Anterior cingulate cortex (tissue), 58 donors: Measurements from ENCODE around the gene ENAM.
"Not testable (repeated sequence)": the region's sequence is repeated elsewhere in the genome, so short reads cannot be mapped to it uniquely, and the experiment has no call there.

ENCODE experiments used
- DNase-seq, 58 donors: peaks; one replicate each; lab custom pipeline; 2025; lab: John Stamatoyannopoulos, UW

Gene ENAM

DNA sequence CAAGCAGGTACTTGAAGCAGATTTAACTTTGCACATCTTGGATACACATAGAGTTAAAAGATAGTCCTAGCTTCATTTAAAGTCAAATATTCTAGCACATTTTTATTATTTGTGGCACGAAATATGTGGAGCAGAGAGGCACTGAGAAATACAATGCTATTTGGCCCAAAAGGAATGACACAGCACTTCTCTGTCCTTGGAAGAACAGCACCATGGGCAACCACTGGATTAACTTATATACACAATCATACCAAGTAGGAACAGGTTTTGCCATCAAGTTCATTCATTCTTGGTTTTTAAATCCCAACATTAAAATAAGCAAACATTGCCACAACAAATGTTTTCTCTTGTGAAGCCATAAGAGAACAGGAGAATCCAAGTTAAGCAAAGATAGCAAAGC, 924 bp upstream of the ENAM start:
- DNase-seq = no peak

DNA sequence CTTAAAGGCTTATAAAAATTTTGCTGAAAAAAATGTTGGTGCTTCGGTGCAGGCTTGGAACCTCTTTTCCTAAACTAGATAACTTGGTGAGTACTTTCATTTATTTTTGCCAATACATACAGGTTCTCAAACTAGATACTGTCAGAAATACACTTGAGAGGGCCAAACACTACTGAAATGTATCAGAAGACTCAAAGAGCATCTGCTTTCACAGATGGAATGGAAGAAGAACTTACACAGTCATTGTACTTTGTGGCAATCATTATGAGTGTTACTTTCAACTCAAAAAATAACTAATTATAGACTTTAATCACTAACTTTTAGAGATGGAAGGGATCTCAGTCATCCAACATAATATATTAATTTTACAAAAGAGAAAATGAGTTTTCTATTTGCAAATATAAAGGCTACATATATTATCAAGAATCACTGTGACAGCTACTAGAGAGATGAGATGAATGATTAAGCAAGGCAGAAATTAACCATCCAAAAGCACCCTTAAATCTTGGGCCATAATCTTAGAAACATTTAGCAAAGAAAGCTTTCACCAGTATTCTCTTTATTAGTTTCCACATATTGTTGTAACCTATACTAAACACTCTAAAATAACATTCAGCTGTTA, 1.0 kb downstream of the ENAM start:
- no peak for DNase-seq

DNA sequence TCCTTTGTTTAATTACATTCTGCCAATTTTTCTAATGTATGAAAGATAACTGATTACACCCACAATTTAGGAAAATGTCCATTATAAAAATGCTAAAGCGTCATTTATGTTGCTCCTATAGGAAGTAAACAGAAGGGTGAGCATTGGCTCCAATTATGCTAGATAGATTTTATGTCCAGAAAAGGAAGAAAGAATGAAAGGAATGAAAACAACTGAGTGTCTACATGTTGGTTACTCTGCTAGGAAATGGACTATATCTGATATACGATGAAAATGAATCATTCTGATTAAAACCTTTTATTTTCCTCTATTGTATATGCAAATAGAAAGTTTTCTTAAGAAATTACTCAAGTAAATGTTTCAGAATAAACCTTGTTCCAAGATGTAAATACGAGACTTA, 1.6 kb downstream of the ENAM start:
- DNase-seq = no peak

DNA sequence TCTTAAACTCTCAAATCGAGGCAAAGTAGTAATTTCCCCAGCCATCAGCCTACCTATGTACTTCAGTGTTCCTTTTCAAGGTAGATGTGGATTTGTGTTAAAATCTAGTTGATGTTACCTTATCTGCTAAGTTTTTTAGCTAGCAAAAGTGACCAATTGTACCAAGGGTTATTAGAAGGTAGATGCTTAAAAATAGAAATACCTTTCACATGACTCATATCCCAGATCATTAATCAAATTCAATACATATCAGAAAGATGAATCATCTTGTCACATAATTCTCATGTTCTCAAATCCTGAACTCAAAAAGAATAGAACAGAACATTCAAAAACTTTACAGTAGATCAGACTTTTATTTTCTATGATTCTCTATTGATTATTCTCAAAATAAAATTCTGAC, 3.5 kb downstream of the ENAM start:
- no peak for DNase-seq

DNA sequence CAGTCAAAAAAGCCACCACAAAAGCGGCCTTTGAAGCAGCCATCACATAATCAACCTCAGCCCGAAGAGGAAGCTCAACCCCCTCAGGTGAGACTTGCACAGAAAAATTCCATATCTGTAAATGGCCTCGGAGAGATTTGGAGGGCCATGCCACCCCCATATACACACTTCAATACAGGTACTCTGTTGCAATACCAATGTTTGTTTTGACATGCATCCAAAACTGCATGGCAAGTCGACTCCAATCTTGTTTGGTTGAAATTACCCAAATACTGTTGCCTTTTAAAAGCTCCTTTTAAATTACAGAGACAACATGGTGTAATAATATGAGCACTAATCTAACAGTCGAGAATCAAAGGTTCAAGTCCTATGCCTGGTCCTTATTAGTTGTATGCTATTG, 5.9 kb downstream of the ENAM start:
- no peak for DNase-seq

DNA sequence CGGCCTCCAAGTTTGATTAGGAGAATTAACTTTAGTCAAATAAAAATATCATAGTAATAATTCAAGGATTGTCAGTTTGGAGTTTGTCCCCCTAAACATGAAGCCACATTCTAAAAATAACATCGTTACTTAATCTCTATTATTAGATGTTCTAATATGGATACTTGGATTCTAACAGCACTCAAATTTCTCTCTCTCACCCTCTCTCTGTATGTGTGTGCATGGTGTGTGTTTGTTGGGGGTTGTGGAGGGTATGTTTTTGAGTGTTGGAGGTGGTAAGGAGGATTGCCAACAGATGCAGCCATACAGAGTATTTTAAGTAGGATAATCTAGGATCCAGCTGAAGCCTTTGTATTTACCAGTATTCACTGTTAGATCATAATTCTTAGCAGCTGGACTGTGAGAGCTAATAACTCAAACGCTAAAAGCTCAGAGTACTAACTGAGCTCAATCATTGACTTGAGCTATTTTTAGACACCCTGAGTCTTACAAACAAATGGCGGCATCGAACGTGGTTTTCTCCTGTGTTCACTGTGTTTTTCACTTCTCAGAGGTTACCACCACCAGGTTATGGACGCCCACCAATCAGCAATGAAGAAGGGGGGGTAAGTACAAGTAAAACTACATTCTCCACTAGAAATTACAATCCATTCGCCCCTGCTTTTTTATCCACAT, 8.8 kb downstream of the ENAM start:
- no peak for DNase-seq

DNA sequence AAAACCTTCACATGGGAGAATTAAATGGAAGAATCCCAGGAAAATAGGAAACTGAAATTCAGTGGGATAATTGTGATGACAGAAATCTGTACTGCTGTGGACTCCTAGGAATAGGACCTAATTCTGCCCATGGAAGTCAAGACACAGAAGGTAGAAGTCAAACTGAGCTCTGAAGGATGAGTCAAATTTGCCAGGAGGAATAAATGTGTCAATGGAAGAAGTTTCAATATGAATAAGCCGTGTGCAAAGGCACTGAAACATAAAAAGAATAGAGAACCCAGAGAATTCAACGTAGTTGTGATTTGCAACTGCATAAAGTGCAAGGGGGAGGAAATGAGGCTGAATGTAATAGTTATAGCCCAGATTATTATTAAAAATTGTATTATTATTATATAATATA, 11.6 kb downstream of the ENAM start:
- DNase-seq = no peak

DNA sequence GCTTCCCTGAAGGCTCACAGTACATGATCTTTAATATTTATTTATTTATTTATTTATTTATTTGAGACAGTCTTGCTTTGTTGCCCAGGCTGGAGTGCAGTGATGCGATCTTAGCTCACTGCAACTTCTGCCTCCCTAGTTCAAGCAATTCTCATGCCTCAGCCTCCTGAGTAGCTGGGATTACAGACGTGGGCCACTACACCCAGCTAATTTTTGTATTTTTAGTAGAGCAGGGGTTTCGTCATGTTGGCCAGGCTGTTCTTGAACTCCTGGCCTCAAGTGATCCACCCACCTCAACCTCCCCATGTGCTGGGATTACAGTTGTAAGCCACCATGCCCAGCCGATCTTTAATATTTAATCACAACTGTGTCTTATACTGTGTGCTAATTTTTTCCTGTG, 22.2 kb downstream of the ENAM start:
- DNase-seq = not testable (repeated sequence)

DNA sequence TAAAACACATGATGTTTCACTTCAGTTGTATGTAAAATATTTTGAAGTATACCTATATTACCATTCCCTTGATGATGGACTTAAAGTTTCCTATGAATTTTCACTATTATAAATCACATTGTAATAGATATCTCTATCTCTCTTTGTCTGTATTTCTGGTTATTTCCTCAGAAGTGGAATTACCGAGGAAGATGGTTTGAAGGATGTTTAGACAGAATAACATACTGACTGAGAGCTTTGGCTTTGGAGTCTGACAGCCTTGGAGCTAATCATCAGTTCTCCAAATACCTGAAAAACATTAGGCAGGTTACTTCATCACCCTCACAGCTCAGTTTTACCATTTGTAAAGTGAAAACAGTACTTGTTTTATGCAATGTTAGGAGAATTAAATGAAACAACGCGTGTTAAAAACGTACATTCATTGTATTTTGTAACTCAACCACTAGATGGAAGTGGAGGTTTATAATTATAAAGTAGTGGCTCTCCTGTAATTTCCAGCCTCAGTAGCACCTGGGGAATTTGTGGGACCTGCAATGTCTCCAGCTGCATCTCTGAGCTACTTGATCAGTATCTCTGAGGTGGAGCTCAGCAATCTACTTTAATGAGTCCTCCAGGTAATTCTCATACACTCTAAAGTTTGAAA, 23.4 kb downstream of the ENAM start:
- no peak for DNase-seq

DNA sequence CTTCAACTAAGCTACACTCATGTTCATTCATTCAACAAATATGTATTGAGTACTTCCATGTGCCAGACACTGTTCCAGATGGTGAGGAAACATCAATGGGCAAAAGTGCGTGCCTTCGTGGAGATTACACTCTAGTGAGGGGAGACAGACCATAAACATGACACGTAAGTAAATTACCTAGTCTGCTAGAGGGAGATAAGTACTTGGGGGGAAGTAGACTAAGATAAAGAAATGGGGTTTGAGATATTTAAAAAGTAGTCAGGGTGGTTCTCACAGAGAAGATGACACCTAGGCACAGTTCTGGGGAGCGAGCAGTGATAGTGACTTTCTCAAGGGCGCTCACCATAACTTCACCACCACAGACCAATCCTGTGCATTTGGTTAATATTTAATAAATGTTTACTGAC, 26.1 kb downstream of the ENAM start:
- DNase-seq = no peak

DNA sequence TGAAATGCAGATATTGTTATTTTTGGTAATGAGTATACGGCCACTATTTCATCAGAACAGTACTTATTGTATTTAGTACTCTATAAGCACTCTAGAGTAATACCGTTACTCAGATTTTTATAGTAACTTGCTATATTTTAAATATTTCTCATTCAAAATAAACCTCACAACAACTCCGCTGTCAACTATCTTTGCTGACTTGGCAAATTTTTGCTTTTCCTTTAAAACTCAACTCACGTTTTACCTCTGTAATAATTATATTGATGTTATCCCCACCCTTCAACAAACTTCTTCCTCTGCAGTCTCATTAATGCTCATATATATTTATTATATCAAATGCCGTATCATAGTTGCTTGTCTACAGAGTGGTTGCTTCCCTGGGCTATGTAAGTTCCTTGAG, 28.8 kb downstream of the ENAM start:
- no peak for DNase-seq

DNA sequence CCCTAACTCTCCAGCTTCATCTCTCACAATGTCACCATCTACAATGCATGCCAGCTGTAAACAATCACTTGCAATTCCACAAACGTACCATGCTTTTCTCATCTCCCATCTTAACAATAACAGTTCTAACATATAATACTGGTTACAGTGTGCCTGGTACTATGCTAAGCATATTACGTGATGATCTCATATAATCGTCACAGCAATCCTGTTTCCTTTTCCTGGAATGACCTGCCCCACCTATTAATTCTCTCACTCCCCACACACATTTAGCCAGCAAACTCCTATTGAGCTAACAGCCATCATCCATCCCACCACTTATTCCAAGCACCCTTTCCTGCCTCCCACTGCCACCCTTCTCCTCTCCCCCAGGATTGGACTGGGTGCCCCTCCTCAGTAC, 29.9 kb downstream of the ENAM start:
- DNase-seq = no peak

DNA sequence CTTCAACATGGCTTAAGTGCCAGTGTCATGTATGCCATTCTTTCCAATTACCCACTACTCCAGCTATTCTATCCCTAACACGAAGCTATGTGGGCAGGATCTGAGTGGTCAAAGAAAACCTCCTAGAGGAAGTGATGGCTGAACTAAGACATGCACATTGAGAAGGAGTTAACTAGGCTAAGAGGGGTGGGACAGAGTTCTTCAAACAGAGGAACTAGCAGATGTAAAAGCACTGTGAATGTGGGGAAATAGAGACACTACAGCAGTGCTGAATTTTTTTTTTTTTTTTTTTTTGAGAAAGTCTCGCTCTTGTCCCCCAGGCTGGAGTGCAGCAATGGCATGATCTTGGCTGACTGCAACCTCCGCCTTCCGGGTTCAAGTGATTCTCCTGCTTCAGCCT, 31.6 kb downstream of the ENAM start:
- DNase-seq = no peak

DNA sequence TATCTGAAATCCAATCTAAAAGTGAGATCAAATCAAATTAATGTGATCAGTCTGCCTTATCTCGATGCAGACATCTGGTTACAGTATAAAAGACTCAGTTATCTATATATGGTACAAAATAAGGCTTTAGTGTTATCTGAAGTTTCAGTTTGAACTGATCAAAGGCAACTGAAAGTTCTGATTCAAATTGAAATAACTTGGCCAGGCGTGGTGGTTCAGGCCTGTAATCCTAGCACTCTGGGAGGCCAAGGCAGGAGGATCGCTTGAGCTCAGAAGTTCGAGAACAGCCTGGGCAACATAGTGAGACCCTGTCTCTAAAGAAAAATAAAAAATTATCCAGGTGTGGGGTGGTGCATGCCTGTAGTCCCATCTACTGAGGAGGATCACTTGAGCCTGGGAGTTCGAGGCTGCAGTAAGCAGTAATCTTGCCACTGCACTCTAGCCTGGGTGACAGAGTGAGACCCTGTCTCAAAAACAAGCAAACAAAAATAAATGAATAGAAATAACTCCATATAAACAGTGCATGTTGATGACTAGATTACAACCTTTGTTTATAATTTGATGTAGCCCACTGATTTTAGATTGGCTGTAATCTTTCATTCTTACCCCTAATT, 32.9 kb downstream of the ENAM start:
- DNase-seq = not testable (repeated sequence)

DNA sequence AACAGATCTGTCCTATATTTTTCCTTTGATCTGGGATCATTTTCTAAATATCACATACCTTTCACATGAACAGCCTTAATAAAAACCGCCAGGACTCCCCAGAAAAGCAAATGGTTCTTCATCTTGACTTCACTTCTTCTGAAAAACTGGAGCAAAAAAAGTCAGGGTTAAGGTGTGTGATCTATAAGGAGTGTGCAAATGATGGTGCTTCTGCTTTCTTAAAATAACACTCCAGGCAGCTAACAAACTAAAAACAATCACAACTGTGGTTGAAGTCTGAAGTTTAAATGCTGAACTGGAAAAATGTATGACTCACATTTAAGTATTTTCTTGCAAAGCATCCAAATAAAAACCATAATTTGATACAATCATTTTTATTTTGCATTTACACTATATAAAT, 37.8 kb downstream of the ENAM start, which contains the start of gene JCHAIN:
Gene JCHAIN, minus strand, starts transcription at position 140 of the 400 bp plus-strand sequence. Its CDS starts 18 bp downstream, at position 122.
- no peak for DNase-seq

DNA sequence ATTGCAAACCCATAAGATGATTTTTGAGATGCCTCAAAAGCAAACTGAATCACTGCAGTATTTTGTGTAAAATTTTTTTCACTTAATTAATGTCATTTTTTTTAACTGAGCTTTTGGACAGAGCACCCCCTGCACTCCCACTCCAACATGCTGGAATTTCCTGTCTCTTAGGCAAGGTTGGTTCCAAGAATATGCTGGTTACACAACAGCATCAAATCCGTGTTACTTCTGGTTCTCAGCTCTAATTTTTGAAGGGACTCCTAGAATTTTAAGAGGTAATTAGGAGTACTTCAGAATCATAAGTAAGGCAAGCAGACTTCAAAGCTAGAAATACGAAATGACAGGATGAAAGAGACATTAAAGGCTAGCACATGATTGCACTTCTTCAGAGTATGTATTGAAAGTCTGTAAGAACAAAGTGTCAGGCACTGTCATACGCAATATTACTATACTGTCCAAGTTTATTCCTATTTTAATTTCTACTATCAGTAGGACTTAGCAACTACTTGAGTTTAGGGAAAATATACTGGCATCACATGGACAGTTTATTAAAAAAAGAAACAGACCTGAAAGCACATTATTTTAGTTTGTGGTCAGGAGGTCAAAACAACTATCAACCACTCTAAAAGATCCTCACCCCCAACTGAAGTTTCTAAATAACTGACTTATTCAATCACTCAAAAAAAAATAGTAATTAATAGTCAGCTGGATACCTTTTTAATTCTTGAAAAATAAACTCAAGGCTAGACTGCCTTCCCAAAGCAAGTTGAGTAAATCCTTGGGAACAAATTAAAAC, 39.4 kb downstream of the ENAM start:
- no peak for DNase-seq

DNA sequence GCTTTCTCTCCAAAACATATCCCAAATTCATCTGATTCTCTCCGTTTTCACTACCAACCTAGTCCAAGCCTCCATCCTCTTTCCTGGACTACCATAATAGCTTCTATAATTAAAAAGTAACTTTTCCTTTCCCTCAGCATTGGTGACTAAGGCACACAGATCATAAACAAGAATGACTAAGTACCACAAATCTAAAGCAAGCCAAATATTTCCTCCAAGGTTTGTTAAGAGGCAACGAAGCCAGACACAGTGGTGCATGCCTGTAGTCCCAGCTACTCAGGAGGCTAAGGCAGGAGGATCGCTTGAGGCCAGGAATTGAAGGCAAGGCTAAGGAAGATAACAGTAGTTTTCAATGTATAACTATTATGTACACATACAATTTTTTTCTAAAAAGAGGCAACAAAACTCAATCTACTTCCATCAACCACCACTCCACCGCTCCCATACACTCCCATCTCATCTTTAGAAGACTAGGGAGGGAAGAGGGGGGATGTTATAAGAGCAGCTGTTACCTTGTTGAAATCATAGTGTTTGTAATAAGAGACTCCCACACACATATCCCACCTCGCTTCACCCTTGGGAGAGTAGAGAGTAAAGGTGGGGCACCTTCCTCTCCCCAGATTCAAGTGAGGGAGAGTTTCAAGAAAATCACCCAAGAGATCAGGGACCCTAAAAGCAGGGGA, 41.9 kb downstream of the ENAM start:
- no peak for DNase-seq

DNA sequence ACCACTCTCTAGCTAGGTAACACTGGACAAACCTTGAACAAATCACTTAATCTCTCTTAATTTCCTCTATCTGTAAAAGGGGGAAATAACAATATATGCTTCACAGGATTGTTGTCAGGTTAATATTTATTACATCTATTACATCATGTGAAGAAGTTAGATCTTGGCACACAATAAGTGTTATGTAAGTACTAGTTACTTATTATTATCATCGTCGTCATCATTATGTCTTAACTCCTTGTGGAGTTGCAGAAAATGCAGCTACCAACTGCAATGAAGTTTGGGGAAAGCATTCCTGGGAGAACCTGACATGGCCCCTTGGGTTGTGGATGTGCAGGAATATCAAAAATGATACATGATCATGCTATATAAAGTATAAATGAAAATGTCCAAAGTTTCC, 42.5 kb downstream of the ENAM start:
- DNase-seq = no peak

DNA sequence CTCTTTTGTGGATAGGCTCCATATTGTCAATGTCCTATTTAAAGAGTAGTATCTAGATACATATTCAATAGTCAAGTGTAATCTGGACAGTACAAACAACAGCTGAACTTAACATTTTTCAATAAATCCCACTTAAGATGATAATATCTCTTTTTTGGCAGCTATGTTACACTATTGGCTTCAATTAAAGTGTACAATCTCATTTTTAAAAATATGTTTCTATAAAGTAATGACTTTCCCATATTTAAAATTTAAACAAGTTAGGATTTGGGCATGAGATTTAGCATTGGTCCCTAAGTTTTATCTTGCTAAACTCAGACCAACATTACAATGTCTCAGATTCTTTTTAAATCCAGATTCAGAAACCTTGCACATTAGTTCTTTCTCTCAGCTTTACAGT, 45.6 kb downstream of the ENAM start:
- no peak for DNase-seq

DNA sequence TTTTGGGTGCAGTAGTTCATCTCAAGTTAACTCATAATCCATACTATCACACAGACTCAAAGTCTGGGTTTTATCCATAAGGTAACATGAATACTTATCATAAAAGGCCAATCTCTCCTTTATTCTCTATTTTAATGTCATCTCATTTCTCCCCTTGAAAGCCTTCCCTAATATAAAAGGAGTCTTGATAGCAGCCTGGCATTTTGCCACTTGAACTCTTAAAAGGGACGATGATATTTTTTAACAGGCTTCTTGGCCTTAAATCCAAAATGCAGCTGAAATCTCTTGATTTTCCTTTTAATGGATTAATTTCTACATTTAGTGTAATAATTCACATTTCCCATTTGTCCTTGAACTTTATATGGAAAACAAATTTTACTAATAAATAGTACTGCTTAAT, 46.2 kb downstream of the ENAM start:
- no peak for DNase-seq
